ENCODE results near the gene PDE4D.

Gene PDE4D

DNA sequence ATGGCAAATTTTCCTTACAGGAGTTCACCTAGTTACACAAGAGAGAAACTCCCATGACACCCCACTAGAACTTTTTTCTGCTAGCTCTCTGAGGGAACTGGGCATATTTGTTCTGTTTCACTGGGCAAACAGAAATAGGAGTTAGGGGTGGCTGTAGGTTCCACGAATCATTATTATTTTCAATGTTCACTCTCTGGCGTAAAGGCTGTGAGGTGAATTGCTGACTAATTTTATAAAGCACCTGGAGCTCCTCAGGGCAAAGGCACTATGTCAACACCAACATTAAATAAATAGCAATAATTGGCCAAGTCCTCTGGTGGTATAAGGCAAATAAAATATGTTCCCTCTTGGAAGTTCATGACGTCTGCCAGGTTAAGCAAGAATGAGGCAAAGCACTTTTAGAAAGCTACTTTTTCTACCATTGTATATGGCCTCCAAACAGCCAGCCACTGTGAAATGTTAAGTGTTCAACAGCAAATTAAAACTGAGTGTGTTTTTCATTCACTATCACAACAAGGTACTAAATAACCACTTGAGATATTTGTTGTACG lies 344.6 kb downstream of the PDE4D start:
- TF ChIP-seq, protein P1, sequence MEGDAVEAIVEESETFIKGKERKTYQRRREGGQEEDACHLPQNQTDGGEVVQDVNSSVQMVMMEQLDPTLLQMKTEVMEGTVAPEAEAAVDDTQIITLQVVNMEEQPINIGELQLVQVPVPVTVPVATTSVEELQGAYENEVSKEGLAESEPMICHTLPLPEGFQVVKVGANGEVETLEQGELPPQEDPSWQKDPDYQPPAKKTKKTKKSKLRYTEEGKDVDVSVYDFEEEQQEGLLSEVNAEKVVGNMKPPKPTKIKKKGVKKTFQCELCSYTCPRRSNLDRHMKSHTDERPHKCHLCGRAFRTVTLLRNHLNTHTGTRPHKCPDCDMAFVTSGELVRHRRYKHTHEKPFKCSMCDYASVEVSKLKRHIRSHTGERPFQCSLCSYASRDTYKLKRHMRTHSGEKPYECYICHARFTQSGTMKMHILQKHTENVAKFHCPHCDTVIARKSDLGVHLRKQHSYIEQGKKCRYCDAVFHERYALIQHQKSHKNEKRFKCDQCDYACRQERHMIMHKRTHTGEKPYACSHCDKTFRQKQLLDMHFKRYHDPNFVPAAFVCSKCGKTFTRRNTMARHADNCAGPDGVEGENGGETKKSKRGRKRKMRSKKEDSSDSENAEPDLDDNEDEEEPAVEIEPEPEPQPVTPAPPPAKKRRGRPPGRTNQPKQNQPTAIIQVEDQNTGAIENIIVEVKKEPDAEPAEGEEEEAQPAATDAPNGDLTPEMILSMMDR (IDR thresholded peaks at IDR 0.05; ENCODE audit: extremely low read depth, missing control alignments): no peak
- no peak for DNase-seq (ENCODE audit: low spot score)

DNA sequence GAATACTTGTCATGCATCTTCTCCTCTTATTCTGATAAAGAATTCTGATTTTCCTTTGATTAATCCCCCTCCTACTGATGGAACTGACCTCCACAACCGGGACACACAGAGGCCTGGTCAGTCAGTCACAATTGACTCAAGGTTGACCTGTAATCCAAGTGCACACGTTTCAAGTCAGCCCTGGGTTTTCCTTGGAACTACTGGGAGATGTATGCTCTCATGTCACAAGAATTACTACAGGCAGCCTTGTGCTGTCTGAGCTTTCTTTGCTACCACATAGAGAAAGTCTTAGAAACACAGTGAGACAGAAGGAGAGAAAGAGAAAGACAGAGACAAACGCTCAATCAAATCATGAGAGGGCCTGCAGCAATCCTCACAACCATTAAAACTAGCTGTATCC lies 345.8 kb downstream of the PDE4D start:
- TF ChIP-seq, protein P1 (IDR thresholded peaks at IDR 0.05; ENCODE audit: extremely low read depth, missing control alignments): no peak
- no peak for DNase-seq (ENCODE audit: low spot score)

DNA sequence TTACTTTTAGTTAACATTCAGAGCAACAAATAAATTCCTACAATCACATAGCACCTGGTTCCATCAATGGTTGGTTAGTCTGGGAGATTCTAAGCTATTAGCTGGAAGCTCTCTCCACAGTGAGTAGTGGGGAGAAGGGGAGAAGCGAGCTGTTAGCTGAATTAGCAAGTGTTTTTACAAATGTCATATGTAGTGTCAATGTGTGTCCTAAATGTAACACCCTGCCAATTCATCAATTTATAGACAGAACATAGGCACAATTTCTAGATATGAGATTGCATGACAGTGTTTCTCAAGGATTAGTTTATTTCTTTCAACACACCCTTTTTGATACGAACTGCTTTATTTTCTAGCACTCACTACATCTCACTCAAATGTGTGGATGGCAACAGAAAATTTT lies 349.0 kb downstream of the PDE4D start:
- DNase-seq (ENCODE audit: low spot score): no peak
- TF ChIP-seq, protein P1 (IDR thresholded peaks at IDR 0.05; ENCODE audit: extremely low read depth, missing control alignments): no peak

DNA sequence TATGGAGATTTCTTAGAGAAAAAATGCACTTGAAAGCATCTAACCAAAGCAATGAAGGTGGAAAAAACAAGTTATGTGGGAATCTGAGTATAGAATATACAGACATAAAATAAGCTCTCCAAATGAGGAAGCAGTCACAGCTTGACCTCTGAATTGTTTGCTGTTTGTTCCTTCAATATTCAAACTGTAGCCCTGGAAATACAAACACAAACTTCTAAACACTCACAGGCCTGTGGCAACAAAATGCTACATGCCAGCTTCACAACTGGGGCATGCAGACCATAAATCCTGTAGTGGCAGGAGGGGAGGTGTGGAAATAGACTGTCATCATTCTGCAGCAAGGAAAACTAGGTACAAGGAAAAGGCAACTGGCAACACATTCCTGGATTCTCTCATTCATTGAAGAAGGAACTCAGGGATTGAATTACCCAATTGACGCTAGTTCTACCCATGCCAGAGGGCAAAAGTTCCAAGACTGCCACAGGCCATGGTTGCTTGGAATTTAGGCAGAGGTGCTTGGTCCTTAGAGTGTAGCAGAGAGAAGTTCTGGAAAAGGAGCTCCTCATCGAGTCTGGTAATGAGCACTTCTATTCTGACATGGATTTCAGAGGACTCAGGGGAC lies 349.6 kb downstream of the PDE4D start:
- TF ChIP-seq, protein P1 (IDR thresholded peaks at IDR 0.05; ENCODE audit: extremely low read depth, missing control alignments): no peak
- DNase-seq (ENCODE audit: low spot score): no peak

DNA sequence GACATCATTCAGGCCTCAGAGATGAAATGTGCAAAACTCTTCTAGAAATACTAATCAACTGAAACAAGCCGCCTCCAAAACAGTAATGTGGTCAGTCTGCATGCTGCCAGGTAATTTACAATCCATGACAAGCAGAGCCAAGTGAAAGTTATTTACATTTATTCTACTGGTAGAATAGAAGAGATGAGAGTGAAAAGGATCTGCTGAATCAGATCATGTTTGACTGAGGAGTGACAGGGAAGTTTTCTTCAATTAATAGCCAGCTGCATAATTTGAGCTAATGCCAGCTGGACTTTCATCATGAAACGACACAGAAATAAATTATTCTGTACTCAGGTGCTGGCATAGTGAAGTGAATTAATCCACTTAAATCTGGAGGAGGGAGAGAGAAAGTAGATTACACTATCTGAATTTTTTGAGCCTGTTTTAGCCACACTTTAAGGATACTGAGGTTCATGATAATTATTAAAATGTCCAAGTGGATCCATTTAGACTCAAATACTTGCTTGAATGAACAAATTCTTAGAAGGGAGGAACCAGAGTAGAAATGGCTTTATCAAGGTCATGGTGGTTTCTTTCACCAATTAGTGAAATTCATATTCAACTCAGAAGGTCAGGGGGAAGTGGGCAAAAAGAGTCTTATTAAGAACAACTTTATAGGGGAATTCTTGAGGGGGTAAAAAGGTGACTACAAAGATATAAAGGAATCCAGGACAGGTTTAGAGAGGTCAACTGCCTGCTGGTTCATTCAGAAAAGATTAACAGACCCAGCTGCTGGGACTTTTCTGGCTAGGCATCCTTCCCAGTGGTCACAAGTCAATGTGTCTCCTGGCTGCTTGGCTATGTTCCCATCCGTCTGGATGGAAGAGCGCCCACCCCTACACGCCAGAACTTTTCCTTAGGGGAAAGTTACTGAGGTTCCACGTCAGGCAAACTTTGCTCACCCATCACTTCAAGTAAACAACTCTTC lies 350.4 kb downstream of the PDE4D start:
- DNase-seq (ENCODE audit: low spot score): no peak

DNA sequence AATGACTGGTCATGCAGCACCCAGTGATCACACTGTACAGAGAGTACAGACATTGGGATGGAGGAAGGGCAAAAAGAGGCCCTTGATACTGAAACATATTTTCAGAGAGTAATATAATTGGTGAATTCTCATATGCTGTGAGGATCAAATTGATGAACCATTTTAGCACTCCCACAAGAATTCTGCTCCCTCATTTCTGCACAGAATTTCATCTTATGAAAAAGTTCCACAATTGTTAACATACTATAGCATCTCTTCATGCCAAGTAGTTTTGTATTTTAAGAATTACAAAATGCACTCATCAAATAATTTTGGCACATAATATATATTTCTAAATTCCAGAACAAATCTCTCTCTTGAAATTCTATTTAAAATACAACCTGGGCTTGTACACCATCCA lies 351.2 kb downstream of the PDE4D start:
- no peak for DNase-seq (ENCODE audit: low spot score)
- TF ChIP-seq, protein P1 (IDR thresholded peaks at IDR 0.05; ENCODE audit: extremely low read depth, missing control alignments): no peak

More for the DNA sequence above, 350.4 kb downstream of the PDE4D start:
- TF ChIP-seq, protein P1 (IDR thresholded peaks at IDR 0.05; ENCODE audit: extremely low read depth, missing control alignments): no peak

DNA sequence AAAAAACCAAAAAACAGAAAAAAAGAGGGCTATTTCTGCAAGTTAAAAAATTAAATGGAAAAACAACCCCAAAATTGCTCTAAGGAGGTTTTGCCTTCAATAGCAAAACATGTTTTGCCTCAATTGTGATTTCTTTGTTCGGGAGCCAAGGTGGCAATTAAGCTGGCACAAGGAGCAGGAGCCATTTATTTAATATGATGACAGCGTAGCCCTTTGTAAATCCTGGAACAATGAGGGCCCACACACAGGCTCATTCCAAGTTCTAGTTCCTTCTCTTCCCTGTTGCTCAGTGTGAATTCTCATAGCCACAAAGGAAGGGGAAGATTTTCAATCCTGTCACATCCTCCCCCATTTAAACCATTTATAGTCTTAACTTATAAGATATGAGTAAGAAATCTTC lies 353.2 kb downstream of the PDE4D start:
- DNase-seq (ENCODE audit: low spot score): no peak
- TF ChIP-seq, protein P1 (IDR thresholded peaks at IDR 0.05; ENCODE audit: extremely low read depth, missing control alignments): no peak

All from GM20000 (cell line).